HG02798 (cell line): Measurements from ENCODE around the gene CAGE1.

Experiments
- ATAC-seq: cut with Tn5 transposase; IDR thresholded peaks from one replicate; pipeline ENCODE4 v1.9.1; 2021; ENCODE audit warnings: mild to moderate bottlenecking; ENCODE audit not compliant: unreplicated experiment, poor library complexity

Gene CAGE1

DNA sequence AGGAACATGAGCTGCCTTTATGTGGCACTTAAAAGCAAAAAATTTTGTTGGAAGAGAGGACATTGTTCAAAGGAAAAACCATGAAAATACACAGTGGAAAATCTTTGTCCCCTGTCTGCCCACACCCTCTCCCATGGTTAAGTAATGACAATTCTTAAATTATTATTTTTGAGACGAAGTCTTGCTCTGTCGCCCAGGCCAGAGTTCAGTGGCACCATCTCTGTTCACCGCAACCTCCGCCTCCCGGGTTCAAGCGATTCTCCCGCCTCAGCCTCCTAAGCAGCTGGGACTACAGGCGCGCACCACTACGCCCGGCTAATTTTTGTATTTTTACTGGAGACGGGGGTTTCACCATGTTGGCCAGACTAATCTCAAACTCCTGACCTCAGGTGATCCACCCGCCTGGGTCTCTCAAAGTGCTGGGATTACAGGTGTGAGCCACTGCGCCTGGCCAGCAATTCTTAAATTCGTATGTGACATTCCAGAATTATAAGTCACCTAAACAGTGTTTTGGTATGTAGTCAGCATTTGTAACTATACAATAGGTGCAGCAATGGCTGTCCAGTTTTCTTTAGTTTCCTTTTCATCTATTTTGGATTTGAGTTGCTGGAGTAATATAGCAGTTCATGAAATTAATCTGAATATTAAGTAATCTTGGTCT, 75.9 kb downstream of the CAGE1 start:
- no peak for ATAC-seq

DNA sequence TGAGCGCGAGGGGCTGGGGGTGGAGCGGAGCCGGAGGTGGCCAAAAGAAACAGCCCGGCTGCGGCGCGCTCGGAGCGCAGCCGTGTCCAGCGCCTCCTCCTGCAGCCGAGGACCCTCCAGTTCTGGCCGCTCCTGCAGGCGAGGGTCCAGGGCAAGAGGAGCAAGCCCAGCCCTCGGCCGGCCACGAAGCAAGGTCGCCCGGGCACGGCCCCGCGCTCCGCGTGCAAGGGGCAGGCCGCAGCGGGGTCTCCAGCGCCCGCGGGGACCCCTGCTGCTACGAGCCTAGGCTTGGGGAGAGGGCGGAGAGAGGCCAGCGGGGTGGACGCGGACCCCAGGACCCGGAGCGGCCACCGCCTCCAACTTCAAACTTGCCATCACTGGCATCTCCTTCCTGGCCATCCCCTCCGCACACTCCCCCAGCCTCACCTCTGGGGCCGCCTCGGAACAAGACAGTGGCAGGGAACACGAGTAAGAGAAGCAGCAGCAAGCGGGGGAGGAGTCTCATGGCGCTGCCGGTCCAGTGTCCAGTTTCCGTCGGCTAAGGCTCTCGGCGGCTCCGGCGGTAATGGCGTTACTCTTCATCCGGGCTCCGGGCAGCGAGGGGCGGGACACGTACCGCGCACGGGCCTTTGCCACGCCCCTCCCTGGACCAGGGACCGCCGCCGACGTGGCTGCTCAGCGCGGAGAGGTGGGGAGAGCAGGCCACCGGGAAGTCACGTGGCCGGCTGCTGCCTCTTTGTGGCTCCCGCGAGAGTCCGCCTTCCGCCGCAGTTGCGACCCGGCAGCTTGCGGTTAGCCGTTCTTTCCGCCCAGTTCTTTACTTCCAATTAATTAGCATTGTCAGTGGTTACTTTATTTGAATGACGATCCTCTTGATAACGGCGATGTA, 76.7 kb downstream of the CAGE1 start, which contains the start of gene SSR1:
TSS of gene SSR1 (minus strand) at position 584 of the 889 bp plus-strand sequence. CDS start at position 505, 79 bp downstream.
- peak; percentile 99 for ATAC-seq

DNA sequence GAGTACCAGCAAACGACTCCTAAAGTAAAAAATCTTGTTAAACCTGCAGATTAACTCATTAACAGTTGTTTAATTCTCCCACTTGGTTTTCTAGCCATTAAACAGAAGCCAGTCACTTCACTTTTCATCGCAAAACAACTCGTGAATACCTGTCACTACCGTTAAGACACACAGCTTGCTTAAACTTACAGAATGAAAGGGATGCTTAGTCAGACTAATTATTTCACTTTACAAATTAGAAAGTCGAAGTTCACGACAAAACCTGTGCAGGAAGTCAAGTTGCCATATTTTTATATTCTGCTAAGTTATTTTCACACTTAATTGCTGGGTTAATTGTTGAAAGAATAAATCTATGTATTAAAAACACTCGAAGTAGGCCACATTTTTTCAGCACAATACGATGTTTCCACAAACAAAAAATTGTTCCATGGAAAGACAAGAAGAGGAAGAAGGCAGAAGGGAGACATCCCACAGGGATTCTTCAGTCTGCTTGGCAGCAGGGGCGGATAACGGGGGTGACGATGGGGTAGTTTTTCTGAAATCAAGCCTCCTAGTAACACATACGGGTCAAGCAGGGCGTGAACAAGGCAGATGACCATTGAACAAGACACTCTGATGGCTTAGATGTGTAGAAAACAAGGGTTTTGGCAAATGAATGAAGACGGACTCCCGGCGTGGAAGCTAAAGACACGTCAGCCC, 77.5 kb downstream of the CAGE1 start:
- no peak for ATAC-seq

DNA sequence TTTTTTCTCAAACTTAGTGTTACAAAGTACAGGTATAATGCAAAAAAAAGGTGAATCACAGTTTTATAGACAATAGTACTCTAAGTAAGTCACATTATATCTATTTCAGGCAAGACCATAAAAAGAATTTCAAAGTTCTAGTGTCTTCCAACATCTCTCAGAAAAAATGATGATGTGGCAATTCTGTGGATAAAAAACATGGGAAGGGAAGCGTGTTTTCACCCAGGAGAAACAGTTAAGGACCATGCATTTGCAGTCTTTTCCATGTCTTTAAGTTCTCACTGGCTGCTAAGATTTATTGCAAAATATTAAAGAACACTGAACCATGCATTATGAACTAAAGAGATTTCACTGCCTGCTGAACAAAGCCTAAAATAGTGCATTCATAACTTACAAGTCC, 78.4 kb downstream of the CAGE1 start:
- ATAC-seq: no peak

DNA sequence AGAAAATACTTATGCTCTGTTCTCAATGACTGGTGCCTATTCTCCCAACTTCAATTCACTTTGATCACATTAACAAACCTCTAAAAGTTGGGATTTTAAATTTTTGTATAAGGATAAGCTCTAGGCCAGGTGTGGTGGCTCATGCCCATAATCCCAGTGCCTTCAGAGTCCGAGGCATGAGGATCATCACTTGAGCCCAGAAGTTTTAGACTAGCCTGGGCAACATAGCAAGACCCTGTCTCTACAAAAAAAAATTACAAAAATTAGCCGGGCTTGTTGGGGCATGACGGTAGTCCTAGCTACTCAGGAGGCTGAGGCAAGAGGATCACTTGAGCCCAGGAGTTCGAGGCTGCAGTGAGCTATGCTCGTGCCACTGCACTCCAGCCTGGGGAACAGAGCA, 80.5 kb downstream of the CAGE1 start:
- ATAC-seq: no peak

DNA sequence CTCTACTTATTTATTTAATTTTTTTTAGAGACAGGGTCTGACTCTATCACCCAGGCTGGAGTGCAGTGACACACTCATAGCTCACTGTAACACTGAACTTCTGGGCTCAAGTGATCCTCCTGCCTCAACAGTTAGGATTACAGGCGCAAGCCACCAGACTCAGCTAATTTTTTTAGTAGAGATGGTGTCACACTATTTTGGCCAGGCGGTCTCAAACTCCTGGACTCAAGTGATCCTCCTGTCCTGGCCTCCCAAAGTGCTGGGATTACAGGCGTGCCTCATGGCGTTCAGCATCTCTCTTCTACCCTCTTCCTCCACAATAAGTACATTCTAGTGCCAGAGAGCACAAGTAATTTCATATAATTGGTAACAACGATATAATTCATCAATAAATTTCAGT, 82.0 kb downstream of the CAGE1 start:
- ATAC-seq: no peak

DNA sequence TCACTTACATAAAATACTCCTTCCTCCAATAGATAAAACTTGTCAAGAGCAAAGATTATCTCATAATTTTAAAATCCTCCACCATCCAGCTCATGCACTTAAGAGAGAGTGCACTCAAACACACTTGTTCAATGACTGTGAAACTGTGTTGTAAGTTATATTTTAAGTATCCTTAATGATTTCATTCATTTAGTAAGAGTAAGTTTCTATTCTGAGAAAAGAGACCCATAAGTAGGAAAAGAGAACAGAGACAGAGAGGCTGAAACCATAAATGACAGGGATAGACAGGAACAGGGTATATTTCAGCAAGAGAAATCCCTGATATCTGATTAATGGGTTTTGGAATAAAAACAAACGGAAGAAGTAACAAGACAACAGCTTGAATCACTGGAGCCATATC, 84.7 kb downstream of the CAGE1 start:
- ATAC-seq: no peak

DNA sequence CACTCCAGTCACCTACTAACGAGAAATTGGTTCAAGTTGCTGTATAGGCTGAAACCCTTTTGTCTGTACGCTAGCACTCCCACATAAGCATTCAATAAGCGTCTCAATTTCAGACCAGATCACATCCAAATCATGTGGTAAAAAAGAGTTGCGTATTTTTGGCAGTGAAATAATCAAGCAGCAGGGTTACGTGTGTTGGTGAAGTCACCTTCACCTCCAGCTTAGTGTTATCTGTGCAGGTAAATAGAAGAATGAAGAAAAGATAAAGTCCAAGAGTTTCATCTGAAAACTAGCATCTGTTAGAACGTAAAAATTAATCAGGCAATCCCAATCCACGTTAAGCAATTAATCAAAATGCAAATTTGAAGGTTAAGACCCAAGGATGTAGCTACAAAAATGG, 87.8 kb downstream of the CAGE1 start:
- ATAC-seq: no peak

DNA sequence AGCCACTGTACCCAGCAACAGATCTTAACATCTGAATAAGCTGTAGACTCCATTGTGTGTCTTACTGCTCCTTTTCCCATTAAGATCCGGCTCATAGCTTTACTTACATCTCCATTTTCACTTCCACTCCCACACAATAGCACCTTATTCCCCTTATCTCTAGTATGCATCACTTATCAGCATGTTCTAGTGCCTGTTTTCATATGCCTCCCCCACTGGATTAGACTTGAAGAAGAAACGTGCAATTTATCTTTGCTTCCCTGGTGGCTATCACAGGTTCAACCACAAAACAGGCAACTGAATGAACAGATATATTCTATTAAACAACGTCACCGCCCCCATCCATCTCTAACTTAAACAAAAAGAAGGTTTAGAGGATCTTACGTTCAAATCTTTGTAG, 88.6 kb downstream of the CAGE1 start:
- no peak for ATAC-seq

DNA sequence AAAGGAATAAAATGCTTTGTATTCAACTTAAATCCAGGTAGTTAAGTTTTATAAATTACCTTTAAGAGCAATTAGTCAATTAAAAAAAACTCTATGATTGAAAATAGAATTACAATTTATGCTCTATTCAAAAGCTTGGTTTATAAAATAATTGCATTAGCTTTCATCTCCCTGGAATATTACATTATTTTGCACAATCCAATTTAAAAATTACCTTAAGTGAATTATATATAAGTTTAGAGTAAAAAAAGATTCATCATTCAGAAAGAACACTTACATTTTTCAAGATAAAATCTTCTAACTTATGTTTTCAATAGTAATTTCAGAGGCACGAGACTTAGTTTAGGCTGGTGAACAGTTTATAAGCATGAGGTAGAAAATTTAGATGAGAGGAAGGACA, 91.4 kb downstream of the CAGE1 start:
- ATAC-seq: no peak

DNA sequence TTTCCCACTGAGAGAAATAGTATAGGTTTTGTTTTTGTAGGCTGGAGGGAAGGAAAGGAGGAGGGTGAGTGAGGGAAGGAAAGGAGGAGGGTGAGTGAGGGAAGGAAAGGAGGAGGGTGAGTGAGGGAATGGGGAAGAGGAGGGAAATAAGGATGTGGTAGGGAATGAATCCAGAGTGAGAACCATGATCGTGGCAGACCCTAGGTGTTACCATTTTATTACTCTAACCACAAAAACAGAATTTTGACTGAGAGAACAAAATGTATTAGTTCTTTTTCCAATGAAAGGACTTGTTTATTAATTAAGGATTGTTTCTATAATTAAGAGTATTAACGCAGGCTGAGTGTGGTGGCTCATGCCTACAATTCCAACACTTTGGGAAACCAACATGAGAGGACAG, 92.9 kb downstream of the CAGE1 start:
- no peak for ATAC-seq

DNA sequence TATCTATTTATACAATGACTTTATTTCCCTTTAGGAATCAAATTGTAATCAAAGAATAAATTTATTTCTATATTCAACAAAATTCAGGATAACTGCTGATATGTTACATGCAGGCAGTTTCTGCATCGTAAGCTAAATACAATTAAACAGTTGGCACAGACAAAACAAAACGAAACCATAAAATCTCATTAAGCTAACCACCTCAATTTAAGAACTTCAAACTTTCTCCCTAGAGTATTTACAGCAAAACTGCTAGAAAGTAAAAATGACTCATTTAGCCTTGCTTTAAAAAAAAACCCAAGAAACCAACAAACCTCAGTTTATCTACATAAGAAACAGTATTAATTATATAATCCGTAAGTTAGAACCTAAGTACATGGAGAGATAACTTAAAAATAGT, 93.6 kb downstream of the CAGE1 start:
- ATAC-seq: no peak

DNA sequence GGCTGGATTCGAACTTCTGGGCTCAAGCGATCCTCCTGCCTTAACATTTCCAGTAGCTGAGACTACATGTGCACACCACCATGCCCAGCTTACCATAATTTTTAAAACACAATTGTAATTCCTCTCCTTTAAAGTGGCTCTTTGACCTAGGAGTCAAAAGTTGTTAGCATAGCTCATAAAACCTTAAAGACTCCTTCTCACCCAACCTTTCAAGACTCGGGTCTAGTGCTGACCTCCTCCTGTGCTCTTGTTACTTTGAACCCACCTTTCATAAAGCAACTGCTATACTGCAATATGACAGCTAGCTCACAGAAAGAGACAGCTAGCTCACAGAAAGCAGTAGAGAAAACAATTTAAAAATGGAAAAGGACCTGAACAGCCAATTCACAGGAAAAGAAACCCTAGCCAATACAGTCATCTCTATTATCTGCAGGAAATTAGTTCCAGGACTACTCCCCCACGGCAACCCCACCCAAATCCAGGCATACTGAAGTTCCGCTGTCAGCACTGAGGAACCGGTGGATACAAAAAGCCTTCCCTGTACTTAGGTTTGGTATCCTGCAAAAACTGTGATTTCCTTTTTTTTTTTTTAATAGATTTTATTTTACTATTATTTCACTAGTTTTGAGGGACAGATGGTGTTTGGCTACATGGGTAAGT, 96.8 kb downstream of the CAGE1 start:
- no peak for ATAC-seq

DNA sequence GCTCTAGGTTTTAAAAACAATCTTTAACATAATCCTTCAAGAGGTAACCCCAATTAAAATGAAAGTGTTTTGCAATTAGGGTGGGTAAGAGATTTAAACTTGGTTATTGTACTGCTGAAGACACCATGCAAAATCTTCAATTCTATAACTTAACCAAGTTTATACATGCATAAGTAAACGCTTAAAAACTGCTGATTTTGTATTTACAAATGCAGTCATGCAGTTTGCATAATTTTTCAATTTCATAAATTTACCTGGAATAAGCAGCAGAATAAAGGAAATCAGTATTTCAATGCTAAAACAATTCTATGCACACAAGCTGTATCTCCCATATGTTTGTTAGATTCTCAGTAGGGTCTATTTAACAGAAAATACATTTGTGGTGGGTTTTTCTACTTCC, 99.5 kb downstream of the CAGE1 start:
- ATAC-seq: no peak

DNA sequence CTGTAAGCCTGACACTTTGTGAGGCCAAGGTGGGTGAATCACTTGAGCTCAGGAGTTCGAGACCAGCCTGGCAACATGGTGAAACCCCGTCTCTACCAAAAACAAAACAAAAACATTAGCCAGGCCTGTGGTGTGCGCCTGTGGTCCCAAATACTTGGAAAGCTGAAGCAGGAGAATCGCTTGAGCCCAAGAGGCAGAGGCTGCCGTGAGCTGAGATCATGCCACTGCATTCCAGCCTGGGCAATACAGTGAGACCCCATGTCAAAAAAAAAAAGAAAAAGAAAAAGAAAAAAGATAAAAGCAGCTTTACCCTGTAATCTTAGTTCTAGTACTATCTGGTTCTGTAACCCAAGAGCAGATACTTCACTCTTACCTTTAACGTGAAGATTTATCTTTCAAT, 104.1 kb downstream of the CAGE1 start:
- ATAC-seq: no peak

DNA sequence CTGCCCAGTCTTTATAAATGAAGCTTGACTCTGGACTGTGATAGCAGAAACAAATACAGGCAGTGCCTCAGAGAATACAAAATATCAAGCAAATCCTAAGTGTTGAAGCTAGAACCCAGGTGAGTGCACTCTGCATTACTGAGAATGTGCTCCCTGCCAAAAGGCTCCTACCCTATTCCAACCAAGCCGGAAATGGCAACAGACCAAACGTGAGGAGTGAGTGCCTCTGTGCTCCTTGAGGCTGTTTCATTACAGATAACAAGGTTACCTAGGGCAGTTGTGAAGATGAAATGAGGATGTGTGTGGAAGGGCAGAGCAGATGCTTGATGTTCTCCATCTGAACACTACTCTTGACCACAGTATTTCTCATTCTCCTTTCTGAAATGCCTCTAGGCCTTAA, 105.9 kb downstream of the CAGE1 start:
- no peak for ATAC-seq

DNA sequence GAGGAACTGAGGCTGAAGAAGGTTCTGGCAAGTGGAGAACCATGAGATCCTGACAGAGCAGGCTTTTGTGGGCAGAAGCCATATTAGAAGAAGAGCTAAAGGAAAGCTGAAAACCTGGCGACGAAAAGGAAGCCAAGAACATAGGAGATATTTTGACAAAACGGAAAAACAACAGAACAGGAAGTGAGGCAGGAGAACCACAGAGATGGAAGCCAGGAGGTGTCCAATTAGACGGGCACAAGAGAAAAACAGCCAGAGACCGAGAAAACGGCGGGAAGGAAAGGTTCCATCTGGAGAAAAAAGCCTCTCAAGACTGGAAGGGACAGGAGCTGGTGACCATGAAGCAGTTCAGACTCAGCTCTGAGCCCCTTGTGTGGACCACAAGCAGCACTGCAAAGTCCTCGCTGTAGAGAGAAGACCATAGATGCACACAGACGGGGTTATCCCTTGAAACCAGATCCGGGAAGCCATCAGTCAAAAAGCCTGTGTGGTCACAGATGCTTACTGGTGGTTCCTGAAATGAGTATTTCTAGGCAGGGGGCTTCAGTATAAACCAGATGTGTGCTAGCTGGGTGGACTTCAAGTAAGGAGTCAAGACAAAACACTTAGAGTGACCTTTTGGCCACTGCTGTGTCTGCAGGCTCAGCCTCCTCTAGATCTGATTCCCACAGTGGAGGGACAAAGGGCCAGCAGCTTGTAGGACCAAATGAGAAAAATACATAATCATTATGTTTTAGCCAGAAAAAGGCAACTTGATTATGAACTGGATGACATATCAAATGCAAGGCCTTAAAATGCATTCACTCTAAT, 107.2 kb downstream of the CAGE1 start:
- no peak for ATAC-seq
